Muscle layer of colon (tissue), 2 donors: ENCODE data around the gene SPEG.

ENCODE experiments used
- H3K27ac ChIP-seq: one replicate; pipeline ENCODE4 v1.7.0; 2013; ENCODE audit warnings: low read depth, mild to moderate bottlenecking, low read length, moderate library complexity
- H3K27me3 ChIP-seq, 2 donors: one replicate each; pipeline ENCODE4 v1.7.0; 2013; ENCODE audit warnings: low read length in 2 of 2, mild to moderate bottlenecking in 2 of 2; ENCODE audit not compliant: insufficient read depth in 2 of 2, control insufficient read depth in 1 of 2
- H3K36me3 ChIP-seq: one replicate; pipeline ENCODE4 v1.7.0; 2013; ENCODE audit warnings: mild to moderate bottlenecking, low read length; ENCODE audit not compliant: insufficient read depth
- H3K4me1 ChIP-seq: one replicate; pipeline ENCODE4 v1.7.0; 2013; ENCODE audit warnings: mild to moderate bottlenecking, low read length; ENCODE audit not compliant: insufficient read depth
- H3K4me3 ChIP-seq, 2 donors: one replicate each; pipeline ENCODE4 v1.7.0; 2013; ENCODE audit warnings: low read length in 2 of 2, low read depth in 1 of 2, mild to moderate bottlenecking in 1 of 2, moderate library complexity in 1 of 2
- H3K9ac ChIP-seq: one replicate; pipeline ENCODE4 v1.7.0; 2013; ENCODE audit warnings: low read length
- H3K9me3 ChIP-seq: one replicate; pipeline ENCODE4 v1.7.0; 2013; ENCODE audit warnings: mild to moderate bottlenecking, low read length
- donor health status: abdominal sarcoma.
- donor health status: Adenocarcinoma of cecum.

The SPEG gene

GRCh38 chr2:219524817-219525216 is 90.2 kb downstream of the SPEG start:
- peaks cover 14 to 25% of the 10 kb centered on the region in 2 donors for H3K27me3 ChIP-seq
- H3K4me1 ChIP-seq = peaks cover 18% of the 10 kb centered on the region
- no peak overlapping the region for H3K9ac ChIP-seq
- no peak overlapping the region for H3K4me3 ChIP-seq
- H3K36me3 ChIP-seq = no peaks in the 10 kb centered on the region
- H3K27ac ChIP-seq = no peak overlapping the region
- no peaks in the 10 kb centered on the region for H3K9me3 ChIP-seq

- no peak overlapping the region for H3K9ac ChIP-seq
- H3K27ac ChIP-seq = no peak overlapping the region
- no peaks in the 10 kb centered on the region for H3K36me3 ChIP-seq
- peaks cover 14 to 25% of the 10 kb centered on the region in 2 donors for H3K27me3 ChIP-seq
- no peak overlapping the region for H3K4me3 ChIP-seq
- H3K4me1 ChIP-seq = peaks cover 21% of the 10 kb centered on the region
- no peaks in the 10 kb centered on the region for H3K9me3 ChIP-seq
These were observed 91.0 kb downstream of the SPEG start for GRCh38 chr2:219525533-219526232.

GRCh38 chr2:219526320-219527075 is 91.9 kb downstream of the SPEG start:
- no peak overlapping the region for H3K27ac ChIP-seq
- no peak overlapping the region for H3K4me3 ChIP-seq
- peaks cover 14 to 21% of the 10 kb centered on the region in 2 donors for H3K27me3 ChIP-seq
- H3K9ac ChIP-seq = no peak overlapping the region
- H3K36me3 ChIP-seq = no peaks in the 10 kb centered on the region
- H3K9me3 ChIP-seq = no peaks in the 10 kb centered on the region
- H3K4me1 ChIP-seq = peaks cover 18% of the 10 kb centered on the region

GRCh38 chr2:219527076-219527394 is 92.4 kb downstream of the SPEG start:
- H3K4me3 ChIP-seq = no peak overlapping the region
- no peaks in the 10 kb centered on the region for H3K9me3 ChIP-seq
- peaks cover 12% of the 10 kb centered on the region for H3K4me1 ChIP-seq
- H3K27ac ChIP-seq = no peak overlapping the region
- no peaks in the 10 kb centered on the region for H3K36me3 ChIP-seq
- peaks cover 14 to 19% of the 10 kb centered on the region in 2 donors for H3K27me3 ChIP-seq
- H3K9ac ChIP-seq = no peak overlapping the region

GRCh38 chr2:219527472-219527871 is 92.8 kb downstream of the SPEG start:
- Histone ChIP-seq H3K27ac (no peak overlapping the region), H3K4me1 (peaks cover 12% of the 10 kb centered on the region), H3K9ac (no peak overlapping the region), H3K4me3 (no peak overlapping the region), H3K9me3 (no peaks in the 10 kb centered on the region), H3K36me3 (no peaks in the 10 kb centered on the region), H3K27me3 (peaks cover 14 to 17% of the 10 kb centered on the region in 2 donors)

- H3K9me3 ChIP-seq = no peaks in the 10 kb centered on the region
- H3K27ac ChIP-seq = no peak overlapping the region
- H3K4me1 ChIP-seq = peaks cover 5% of the 10 kb centered on the region
- no peaks in the 10 kb centered on the region for H3K36me3 ChIP-seq
- H3K9ac ChIP-seq = no peak overlapping the region
- peak overlapping the region in 1 of 2 donors; percentile 34 for H3K4me3 ChIP-seq
- peaks cover 8% of the 10 kb centered on the region in 2 donors for H3K27me3 ChIP-seq
These were observed 95.7 kb downstream of the SPEG start for GRCh38 chr2:219530048-219530963.

- no peaks in the 10 kb centered on the region for H3K36me3 ChIP-seq
- H3K27me3 ChIP-seq = peaks cover 8% of the 10 kb centered on the region in 2 donors
- no peak overlapping the region for H3K9ac ChIP-seq
- H3K9me3 ChIP-seq = no peaks in the 10 kb centered on the region
- H3K27ac ChIP-seq = no peak overlapping the region
- H3K4me1 ChIP-seq = peaks cover 5% of the 10 kb centered on the region
- no peak overlapping the region for H3K4me3 ChIP-seq
These were observed 97.2 kb downstream of the SPEG start for GRCh38 chr2:219531639-219532377.

GRCh38 chr2:219532378-219532649 is 97.7 kb downstream of the SPEG start:
- no peak overlapping the region for H3K27ac ChIP-seq
- no peaks in the 10 kb centered on the region for H3K9me3 ChIP-seq
- no peak overlapping the region for H3K9ac ChIP-seq
- H3K4me1 ChIP-seq = peaks cover 5% of the 10 kb centered on the region
- no peaks in the 10 kb centered on the region for H3K36me3 ChIP-seq
- no peak overlapping the region for H3K4me3 ChIP-seq
- peaks cover 8% of the 10 kb centered on the region in 2 donors for H3K27me3 ChIP-seq

GRCh38 chr2:219533930-219534661 is 99.5 kb downstream of the SPEG start:
- no peaks in the 10 kb centered on the region for H3K9me3 ChIP-seq
- no peak overlapping the region for H3K27ac ChIP-seq
- peaks cover 5% of the 10 kb centered on the region for H3K4me1 ChIP-seq
- peaks cover 5% of the 10 kb centered on the region in 2 donors for H3K27me3 ChIP-seq
- no peak overlapping the region for H3K4me3 ChIP-seq
- no peaks in the 10 kb centered on the region for H3K36me3 ChIP-seq
- H3K9ac ChIP-seq = no peak overlapping the region

- peaks cover 15% of the 10 kb centered on the region for H3K36me3 ChIP-seq
- no peak overlapping the region for H3K4me3 ChIP-seq
- H3K27me3 ChIP-seq = no peaks in the 10 kb centered on the region
- H3K27ac ChIP-seq = no peak overlapping the region
- H3K4me1 ChIP-seq = peaks cover under 1% of the 10 kb centered on the region
- H3K9me3 ChIP-seq = no peaks in the 10 kb centered on the region
- no peak overlapping the region for H3K9ac ChIP-seq
These were observed 101.8 kb downstream of the SPEG start for GRCh38 chr2:219536425-219536824.
